ENCODE measurements around the gene HDC.

DNA sequence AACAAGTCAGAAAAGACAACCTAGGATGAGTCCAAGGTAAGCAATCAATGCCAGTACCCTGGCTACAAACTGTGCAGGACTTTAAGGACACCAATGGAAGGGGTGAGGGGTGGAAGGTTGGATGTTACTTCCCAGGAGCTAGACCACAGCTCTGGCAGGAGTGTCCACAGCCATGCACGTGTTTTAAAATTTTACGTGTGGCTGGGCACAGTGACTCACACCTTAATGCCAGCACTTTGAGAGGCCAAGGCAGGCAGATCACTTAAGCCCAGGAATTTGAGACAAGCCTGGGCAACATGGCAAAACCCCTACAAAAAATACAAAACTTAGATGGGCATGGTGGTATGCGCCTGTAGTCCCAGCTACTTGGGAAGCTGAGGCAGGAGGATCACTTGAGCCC is 14.7 kb upstream of the HDC start:
- TF ChIP-seq CEBPB (IDR thresholded peaks at IDR 0.05) (no peak), EP300 (IDR thresholded peaks at IDR 0.05; ENCODE audit: borderline replicate concordance) (no peak), RAD21 (IDR thresholded peaks at IDR 0.05; ENCODE audit: low read depth) (no peak), ZBTB7A (IDR thresholded peaks at IDR 0.05; ENCODE audit: low read depth) (no peak), CREB1 (IDR thresholded peaks at IDR 0.05; ENCODE audit: low read depth) (no peak), TCF12 (IDR thresholded peaks at IDR 0.05; ENCODE audit: low read depth) (no peak), YY1 (IDR thresholded peaks at IDR 0.05; ENCODE audit: low read depth) (no peak), FOXM1 (IDR thresholded peaks at IDR 0.05; ENCODE audit: borderline replicate concordance, low read depth) (no peak), TEAD4 (IDR thresholded peaks at IDR 0.05) (no peak), TAF1 (IDR thresholded peaks at IDR 0.05; ENCODE audit: low read depth) (no peak)
- TF ChIP-seq, protein P1, sequence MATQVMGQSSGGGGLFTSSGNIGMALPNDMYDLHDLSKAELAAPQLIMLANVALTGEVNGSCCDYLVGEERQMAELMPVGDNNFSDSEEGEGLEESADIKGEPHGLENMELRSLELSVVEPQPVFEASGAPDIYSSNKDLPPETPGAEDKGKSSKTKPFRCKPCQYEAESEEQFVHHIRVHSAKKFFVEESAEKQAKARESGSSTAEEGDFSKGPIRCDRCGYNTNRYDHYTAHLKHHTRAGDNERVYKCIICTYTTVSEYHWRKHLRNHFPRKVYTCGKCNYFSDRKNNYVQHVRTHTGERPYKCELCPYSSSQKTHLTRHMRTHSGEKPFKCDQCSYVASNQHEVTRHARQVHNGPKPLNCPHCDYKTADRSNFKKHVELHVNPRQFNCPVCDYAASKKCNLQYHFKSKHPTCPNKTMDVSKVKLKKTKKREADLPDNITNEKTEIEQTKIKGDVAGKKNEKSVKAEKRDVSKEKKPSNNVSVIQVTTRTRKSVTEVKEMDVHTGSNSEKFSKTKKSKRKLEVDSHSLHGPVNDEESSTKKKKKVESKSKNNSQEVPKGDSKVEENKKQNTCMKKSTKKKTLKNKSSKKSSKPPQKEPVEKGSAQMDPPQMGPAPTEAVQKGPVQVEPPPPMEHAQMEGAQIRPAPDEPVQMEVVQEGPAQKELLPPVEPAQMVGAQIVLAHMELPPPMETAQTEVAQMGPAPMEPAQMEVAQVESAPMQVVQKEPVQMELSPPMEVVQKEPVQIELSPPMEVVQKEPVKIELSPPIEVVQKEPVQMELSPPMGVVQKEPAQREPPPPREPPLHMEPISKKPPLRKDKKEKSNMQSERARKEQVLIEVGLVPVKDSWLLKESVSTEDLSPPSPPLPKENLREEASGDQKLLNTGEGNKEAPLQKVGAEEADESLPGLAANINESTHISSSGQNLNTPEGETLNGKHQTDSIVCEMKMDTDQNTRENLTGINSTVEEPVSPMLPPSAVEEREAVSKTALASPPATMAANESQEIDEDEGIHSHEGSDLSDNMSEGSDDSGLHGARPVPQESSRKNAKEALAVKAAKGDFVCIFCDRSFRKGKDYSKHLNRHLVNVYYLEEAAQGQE (IDR thresholded peaks at IDR 0.05; ENCODE audit: low read depth) = no peak
- TF ChIP-seq, protein P2, sequence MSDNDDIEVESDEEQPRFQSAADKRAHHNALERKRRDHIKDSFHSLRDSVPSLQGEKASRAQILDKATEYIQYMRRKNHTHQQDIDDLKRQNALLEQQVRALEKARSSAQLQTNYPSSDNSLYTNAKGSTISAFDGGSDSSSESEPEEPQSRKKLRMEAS (IDR thresholded peaks at IDR 0.05) = no peak
